SK-N-SH (cell line): ENCODE data around the gene MRPL43.

Experiments used
- FOXJ3 ChIP-seq: sonication (generic); formaldehyde crosslinking; IDR thresholded peaks from 2 replicates; pipeline ENCODE4 v1.5.1; 2020; ENCODE audit warnings: mild to moderate bottlenecking, missing genetic modification reagents
- JUND ChIP-seq: IDR thresholded peaks from 2 replicates; pipeline ENCODE4 v1.4.0; 2012
- POLR2AphosphoS5 ChIP-seq: IDR thresholded peaks from 2 replicates; pipeline ENCODE4 v1.6.1; 2012; ENCODE audit warnings: low read depth, low read length
- RCOR1 ChIP-seq: fragments of 150-350 bp; IDR thresholded peaks from 2 replicates; pipeline ENCODE4 v1.6.1; 2017; ENCODE audit warnings: antibody characterized with exemption, low read length
- RFX5 ChIP-seq: IDR thresholded peaks from 2 replicates; pipeline ENCODE4 v1.6.1; 2012; ENCODE audit warnings: mild to moderate bottlenecking, improper control_type of control experiment, low read length
- SIN3A ChIP-seq: IDR thresholded peaks from 2 replicates; pipeline ENCODE4 v1.6.1; 2012; ENCODE audit warnings: low read depth, mild to moderate bottlenecking, low read length, moderate library complexity, borderline replicate concordance
- SMC3 ChIP-seq: IDR thresholded peaks from 2 replicates; pipeline ENCODE4 v1.6.1; 2012; ENCODE audit warnings: low read depth, low read length, improper control_type of control experiment
- TAF1 ChIP-seq: IDR thresholded peaks from 2 replicates; pipeline ENCODE4 v1.6.1; 2012; ENCODE audit warnings: low read depth, mild to moderate bottlenecking, low read length, moderate library complexity, borderline replicate concordance
- TF ChIP-seq, protein P1 (sequence below): fragments of 200-600 bp; sonication (generic); IDR thresholded peaks from 2 replicates; pipeline ENCODE4 v1.6.1; 2017; ENCODE audit warnings: antibody characterized with exemption, mild to moderate bottlenecking, moderate library complexity
- TF ChIP-seq, protein P2 (sequence below): IDR thresholded peaks from 2 replicates; pipeline ENCODE4; 2012
- TF ChIP-seq, protein P3 (sequence below): fragments of 150-350 bp; IDR thresholded peaks from 2 replicates; pipeline ENCODE4 v1.6.1; 2017; ENCODE audit warnings: antibody characterized with exemption, low read length, low read depth, borderline replicate concordance
- TF ChIP-seq, protein P4 (sequence below): IDR thresholded peaks from 2 replicates; pipeline ENCODE4 v1.4.0; 2012; ENCODE audit warnings: low read depth, borderline replicate concordance
- TF ChIP-seq, protein P5 (sequence below): IDR thresholded peaks from 2 replicates; pipeline ENCODE4 v1.4.0; 2012; ENCODE audit warnings: low read depth

DNA sequence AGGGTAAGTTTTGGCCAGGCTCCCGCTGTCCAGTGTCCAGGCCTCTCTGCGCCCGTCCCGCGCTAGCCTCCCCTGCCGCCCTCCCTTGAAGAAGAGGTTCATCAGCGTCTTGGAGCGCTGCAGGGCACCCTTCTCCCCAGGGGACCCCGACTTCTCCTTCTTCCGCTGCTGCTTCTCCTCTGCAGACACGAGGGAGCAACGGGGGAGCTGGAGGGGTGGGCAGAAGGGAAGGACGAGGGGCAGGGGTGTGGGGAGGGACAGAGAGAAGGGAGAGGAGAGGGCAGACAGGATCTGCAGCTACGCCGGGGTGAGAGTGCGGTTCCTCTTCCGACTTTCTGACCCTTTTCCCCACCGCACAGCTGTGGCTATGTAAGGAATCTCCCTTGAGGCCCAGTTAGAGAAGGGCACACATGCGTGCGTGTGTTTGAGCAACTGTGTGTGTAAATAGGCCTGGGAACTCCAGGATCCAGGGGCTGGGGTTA lies 30.9 kb upstream of the MRPL43 start:
- TF ChIP-seq JUND (no peak), SIN3A (no peak), TAF1 (no peak), RCOR1 (no peak), FOXJ3 (CRISPR knock-in tag) (no peak), RFX5 (no peak), SMC3 (no peak), POLR2AphosphoS5 (no peak)
- TF ChIP-seq, protein P1, sequence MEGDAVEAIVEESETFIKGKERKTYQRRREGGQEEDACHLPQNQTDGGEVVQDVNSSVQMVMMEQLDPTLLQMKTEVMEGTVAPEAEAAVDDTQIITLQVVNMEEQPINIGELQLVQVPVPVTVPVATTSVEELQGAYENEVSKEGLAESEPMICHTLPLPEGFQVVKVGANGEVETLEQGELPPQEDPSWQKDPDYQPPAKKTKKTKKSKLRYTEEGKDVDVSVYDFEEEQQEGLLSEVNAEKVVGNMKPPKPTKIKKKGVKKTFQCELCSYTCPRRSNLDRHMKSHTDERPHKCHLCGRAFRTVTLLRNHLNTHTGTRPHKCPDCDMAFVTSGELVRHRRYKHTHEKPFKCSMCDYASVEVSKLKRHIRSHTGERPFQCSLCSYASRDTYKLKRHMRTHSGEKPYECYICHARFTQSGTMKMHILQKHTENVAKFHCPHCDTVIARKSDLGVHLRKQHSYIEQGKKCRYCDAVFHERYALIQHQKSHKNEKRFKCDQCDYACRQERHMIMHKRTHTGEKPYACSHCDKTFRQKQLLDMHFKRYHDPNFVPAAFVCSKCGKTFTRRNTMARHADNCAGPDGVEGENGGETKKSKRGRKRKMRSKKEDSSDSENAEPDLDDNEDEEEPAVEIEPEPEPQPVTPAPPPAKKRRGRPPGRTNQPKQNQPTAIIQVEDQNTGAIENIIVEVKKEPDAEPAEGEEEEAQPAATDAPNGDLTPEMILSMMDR: no peak
- TF ChIP-seq, protein P2, sequence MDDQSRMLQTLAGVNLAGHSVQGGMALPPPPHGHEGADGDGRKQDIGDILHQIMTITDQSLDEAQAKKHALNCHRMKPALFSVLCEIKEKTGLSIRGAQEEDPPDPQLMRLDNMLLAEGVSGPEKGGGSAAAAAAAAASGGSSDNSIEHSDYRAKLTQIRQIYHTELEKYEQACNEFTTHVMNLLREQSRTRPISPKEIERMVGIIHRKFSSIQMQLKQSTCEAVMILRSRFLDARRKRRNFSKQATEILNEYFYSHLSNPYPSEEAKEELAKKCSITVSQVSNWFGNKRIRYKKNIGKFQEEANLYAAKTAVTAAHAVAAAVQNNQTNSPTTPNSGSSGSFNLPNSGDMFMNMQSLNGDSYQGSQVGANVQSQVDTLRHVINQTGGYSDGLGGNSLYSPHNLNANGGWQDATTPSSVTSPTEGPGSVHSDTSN: no peak
- TF ChIP-seq, protein P3, sequence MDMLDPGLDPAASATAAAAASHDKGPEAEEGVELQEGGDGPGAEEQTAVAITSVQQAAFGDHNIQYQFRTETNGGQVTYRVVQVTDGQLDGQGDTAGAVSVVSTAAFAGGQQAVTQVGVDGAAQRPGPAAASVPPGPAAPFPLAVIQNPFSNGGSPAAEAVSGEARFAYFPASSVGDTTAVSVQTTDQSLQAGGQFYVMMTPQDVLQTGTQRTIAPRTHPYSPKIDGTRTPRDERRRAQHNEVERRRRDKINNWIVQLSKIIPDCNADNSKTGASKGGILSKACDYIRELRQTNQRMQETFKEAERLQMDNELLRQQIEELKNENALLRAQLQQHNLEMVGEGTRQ: no peak
- TF ChIP-seq, protein P4, sequence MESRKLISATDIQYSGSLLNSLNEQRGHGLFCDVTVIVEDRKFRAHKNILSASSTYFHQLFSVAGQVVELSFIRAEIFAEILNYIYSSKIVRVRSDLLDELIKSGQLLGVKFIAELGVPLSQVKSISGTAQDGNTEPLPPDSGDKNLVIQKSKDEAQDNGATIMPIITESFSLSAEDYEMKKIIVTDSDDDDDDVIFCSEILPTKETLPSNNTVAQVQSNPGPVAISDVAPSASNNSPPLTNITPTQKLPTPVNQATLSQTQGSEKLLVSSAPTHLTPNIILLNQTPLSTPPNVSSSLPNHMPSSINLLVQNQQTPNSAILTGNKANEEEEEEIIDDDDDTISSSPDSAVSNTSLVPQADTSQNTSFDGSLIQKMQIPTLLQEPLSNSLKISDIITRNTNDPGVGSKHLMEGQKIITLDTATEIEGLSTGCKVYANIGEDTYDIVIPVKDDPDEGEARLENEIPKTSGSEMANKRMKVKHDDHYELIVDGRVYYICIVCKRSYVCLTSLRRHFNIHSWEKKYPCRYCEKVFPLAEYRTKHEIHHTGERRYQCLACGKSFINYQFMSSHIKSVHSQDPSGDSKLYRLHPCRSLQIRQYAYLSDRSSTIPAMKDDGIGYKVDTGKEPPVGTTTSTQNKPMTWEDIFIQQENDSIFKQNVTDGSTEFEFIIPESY: no peak
- TF ChIP-seq, protein P5, sequence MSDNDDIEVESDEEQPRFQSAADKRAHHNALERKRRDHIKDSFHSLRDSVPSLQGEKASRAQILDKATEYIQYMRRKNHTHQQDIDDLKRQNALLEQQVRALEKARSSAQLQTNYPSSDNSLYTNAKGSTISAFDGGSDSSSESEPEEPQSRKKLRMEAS: no peak
